Stimulated activated naive B cell treated with anti-CD40 and anti-IgM and Interleukin-4, amounts not matched to agents 10 μg/mL and 1 μg/mL and 100 μg/mL, for 72 hours (primary cell): ENCODE measurements around the gene P2RY12.
A peak's percentile ranks its signal among the peaks of the same experiment; 100 is the strongest.
"Not testable (repeated sequence)": the region's sequence is repeated elsewhere in the genome, so short reads cannot be mapped to it uniquely, and the experiment has no call there.

Experiments used
- ATAC-seq, 2 donors: fragments of 150-1000 bp; cut with Tn5 transposase; replicated peaks; 2 replicates each; pipeline ENCODE4 v1.10.0; 2021; ENCODE audit warnings: moderate library complexity in 1 of 2
- DNase-seq: peaks from one replicate; pipeline ENCODE4 v3.0.0; 2021
- H3K27ac Mint-ChIP-seq: one replicate; pipeline ENCODE4 v1.8.0; 2022; ENCODE audit warnings: mild to moderate bottlenecking, mixed read lengths
- H3K27me3 Mint-ChIP-seq, 2 donors: one replicate each; pipeline ENCODE4 v1.8.0; 2022; ENCODE audit warnings: mixed read lengths in 2 of 2
- H3K36me3 Mint-ChIP-seq, 2 donors: one replicate each; pipeline ENCODE4 v1.8.0; 2022; ENCODE audit warnings: mixed read lengths in 2 of 2, mild to moderate bottlenecking in 1 of 2
- H3K4me1 Mint-ChIP-seq, 2 donors: one replicate each; pipeline ENCODE4 v1.8.0; 2022; ENCODE audit warnings: mixed read lengths in 2 of 2, mild to moderate bottlenecking in 1 of 2
- H3K4me3 Mint-ChIP-seq, 2 donors: one replicate each; pipeline ENCODE4 v1.8.0; 2022; ENCODE audit warnings: mild to moderate bottlenecking in 2 of 2, mixed read lengths in 2 of 2, moderate library complexity in 1 of 2
- H3K9me3 Mint-ChIP-seq, 2 donors: one replicate each; pipeline ENCODE4 v1.8.0; 2022; ENCODE audit warnings: mixed read lengths in 2 of 2, mild to moderate bottlenecking in 1 of 2

P2RY12 gene

DNA sequence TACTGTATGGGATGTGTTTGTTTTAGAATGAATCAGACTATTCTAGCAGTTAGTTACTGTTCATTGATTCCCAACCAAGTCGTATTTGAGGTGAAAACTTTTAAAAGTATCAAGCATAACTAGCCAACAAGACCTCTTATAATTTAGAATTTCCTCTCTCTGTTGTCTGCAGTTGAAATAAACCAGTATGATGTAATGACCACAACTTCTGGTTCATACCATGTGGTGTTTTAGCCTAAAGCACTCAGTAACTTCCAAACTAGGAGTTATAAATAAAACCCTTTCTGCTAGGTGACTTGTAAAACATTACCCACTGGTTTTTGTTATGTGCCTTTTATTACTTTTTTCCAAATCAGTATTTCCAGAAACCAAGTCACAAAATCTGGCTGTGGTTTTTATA, 19.8 kb upstream of the P2RY12 start:
- no peaks in the 10 kb centered on the region for H3K36me3 Mint-ChIP-seq

DNA sequence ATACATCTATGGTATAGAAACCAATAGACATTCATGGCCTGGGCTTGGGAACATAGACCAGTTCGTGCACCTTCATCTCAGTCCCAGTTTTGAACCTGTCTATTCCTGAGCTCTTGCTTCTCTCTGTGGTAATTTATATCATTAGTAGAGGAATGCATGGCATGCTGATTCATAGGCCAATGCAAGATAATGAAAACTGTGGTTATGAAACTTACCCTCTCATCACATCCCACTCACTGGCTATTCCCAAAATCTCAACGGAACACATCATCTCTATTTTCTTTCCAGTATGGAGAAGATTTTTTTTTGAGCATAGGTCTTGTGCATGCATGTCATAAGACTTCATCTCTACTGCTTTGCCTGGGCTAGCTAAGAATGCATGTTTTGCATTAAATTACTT, 18.7 kb upstream of the P2RY12 start:
- no peak for DNase-seq
- H3K9me3 Mint-ChIP-seq = no peaks in the 10 kb centered on the region
- peaks cover 2 to 14% of the 10 kb centered on the region in 2 donors for H3K4me1 Mint-ChIP-seq
- ATAC-seq = no peak
- no peak overlapping the region for H3K27ac Mint-ChIP-seq
- H3K4me3 Mint-ChIP-seq = no peak overlapping the region
- H3K36me3 Mint-ChIP-seq = no peaks in the 10 kb centered on the region
- H3K27me3 Mint-ChIP-seq = no peaks in the 10 kb centered on the region

More for the DNA sequence above, 19.8 kb upstream of the P2RY12 start:
- H3K4me1 Mint-ChIP-seq = peaks cover 2 to 14% of the 10 kb centered on the region in 2 donors
- no peaks in the 10 kb centered on the region for H3K9me3 Mint-ChIP-seq
- ATAC-seq (no peak), DNase-seq (no peak)
- H3K27ac Mint-ChIP-seq = no peak overlapping the region
- H3K4me3 Mint-ChIP-seq = no peak overlapping the region
- no peaks in the 10 kb centered on the region for H3K27me3 Mint-ChIP-seq

- no peak for DNase-seq
- no peaks in the 10 kb centered on the region for H3K9me3 Mint-ChIP-seq
- ATAC-seq = no peak
- no peaks in the 10 kb centered on the region for H3K27me3 Mint-ChIP-seq
- peaks cover 2 to 15% of the 10 kb centered on the region in 2 donors for H3K4me1 Mint-ChIP-seq
- H3K27ac Mint-ChIP-seq = no peak overlapping the region
- H3K4me3 Mint-ChIP-seq = no peak overlapping the region
- no peaks in the 10 kb centered on the region for H3K36me3 Mint-ChIP-seq
Measured at GRCh38 chr3:151402349-151402748, 17.8 kb upstream of the P2RY12 start.

GRCh38 chr3:151400341-151400740, 15.8 kb upstream of the P2RY12 start:
- ATAC-seq (no peak), DNase-seq (no peak)
- no peaks in the 10 kb centered on the region for H3K9me3 Mint-ChIP-seq
- H3K4me1 Mint-ChIP-seq = peaks cover 5 to 23% of the 10 kb centered on the region in 2 donors
- H3K27ac Mint-ChIP-seq = no peak overlapping the region
- H3K4me3 Mint-ChIP-seq = no peak overlapping the region
- H3K36me3 Mint-ChIP-seq = no peaks in the 10 kb centered on the region
- H3K27me3 Mint-ChIP-seq = no peaks in the 10 kb centered on the region

GRCh38 chr3:151398895-151399294, 14.3 kb upstream of the P2RY12 start:
- ATAC-seq (peak in 1 of 2 donors; percentile 64), DNase-seq (no peak)
- H3K36me3 Mint-ChIP-seq = no peaks in the 10 kb centered on the region
- H3K4me3 Mint-ChIP-seq = no peak overlapping the region
- H3K4me1 Mint-ChIP-seq = peaks cover 5 to 23% of the 10 kb centered on the region in 2 donors
- no peaks in the 10 kb centered on the region for H3K27me3 Mint-ChIP-seq
- H3K27ac Mint-ChIP-seq = no peak overlapping the region
- no peaks in the 10 kb centered on the region for H3K9me3 Mint-ChIP-seq

- peaks cover 0 to 2% of the 10 kb centered on the region in 2 donors for H3K9me3 Mint-ChIP-seq
- H3K27me3 Mint-ChIP-seq = no peaks in the 10 kb centered on the region
- H3K4me3 Mint-ChIP-seq = no peak overlapping the region
- H3K36me3 Mint-ChIP-seq = no peaks in the 10 kb centered on the region
- H3K4me1 Mint-ChIP-seq = peaks cover 16 to 34% of the 10 kb centered on the region in 2 donors
- H3K27ac Mint-ChIP-seq = no peak overlapping the region
- DNase-seq (no peak), ATAC-seq (no peak)
Measured at GRCh38 chr3:151395806-151396205, 11.3 kb upstream of the P2RY12 start.

DNA sequence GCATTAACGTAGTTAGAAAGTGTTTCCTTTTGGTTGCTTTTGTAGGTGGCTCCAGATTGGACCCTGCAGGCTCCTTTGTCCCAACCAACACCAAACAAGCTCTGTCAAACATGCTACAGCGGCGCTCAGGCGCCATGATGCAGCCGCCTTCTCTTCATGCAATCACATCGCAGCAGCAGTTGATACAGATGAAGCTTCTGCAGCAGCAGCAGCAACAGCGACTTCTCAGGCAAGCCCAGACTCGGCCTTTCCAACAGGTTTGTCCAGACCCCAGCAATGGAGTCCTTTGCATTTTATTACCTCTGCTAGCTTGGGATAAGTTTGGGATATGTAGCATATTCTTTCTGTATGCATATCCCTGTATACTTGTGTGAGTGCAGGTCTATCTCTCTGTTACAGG, 10.1 kb upstream of the P2RY12 start:
- ATAC-seq (no peak), DNase-seq (no peak)
- Mint-ChIP-seq H3K4me1 (peaks cover 15 to 35% of the 10 kb centered on the region in 2 donors), H3K9me3 (peaks cover 0 to 2% of the 10 kb centered on the region in 2 donors), H3K36me3 (no peaks in the 10 kb centered on the region), H3K27ac (no peak overlapping the region), H3K27me3 (no peaks in the 10 kb centered on the region), H3K4me3 (no peak overlapping the region)

DNA sequence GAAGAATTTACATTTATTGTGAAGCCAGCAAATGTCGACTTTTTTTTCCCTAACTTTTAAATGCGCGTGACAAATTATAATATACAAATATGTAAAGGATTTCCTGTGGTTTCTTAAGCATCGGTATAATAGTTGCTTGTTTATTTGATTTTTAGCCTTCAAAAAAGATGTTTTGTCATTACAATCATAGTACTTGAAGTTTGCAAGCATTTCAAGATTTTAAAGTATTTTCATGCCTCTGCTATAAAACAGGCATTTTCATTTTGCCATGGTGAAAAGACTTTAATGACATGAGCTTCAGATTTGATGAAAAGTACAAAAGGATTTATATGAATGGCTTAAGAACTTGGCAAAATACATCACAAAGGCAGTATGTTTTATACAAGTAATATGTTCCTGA, 9.4 kb upstream of the P2RY12 start:
- DNase-seq = no peak
- ATAC-seq = no peak
- no peak overlapping the region for H3K27ac Mint-ChIP-seq
- H3K4me3 Mint-ChIP-seq = no peak overlapping the region
- peaks cover 0 to 3% of the 10 kb centered on the region in 2 donors for H3K36me3 Mint-ChIP-seq
- H3K4me1 Mint-ChIP-seq = peaks cover 19 to 39% of the 10 kb centered on the region in 2 donors
- H3K27me3 Mint-ChIP-seq = no peaks in the 10 kb centered on the region
- peaks cover 0 to 2% of the 10 kb centered on the region in 2 donors for H3K9me3 Mint-ChIP-seq

DNA sequence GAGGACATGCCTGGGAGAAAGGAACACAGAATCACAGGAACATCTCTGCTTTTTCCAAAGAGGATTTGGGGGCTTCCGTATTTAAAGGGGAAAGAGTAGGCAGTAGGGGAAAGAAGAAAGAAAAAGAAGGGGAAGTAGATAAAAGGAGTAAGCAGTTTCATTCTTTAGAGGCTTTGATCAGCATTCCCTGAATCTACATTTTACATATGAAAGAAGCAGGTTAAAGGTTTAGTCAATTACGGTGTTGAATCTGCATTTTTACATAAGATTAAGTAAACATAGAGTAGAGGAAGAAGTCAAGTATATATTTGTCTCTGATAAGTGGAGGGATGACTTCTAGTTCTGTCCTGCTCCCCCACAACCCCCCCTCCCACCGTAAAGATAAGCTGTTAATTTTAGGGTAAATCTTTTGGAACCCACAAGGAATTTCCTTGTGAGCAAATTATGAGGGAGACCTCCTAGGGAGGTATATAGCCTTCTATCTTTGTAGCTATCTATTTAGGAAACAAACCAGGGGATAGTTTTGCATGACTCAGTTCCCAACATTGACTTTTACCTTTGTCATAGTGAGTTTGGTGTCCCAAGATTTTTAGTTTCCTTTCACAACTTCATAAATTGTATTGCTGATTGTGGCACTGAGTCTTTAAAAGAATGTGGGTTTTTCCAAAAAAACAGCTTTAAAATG, 8.7 kb upstream of the P2RY12 start:
- peaks cover 19 to 41% of the 10 kb centered on the region in 2 donors for H3K4me1 Mint-ChIP-seq
- H3K27me3 Mint-ChIP-seq = no peaks in the 10 kb centered on the region
- ATAC-seq (no peak), DNase-seq (no peak)
- peaks cover 0 to 2% of the 10 kb centered on the region in 2 donors for H3K9me3 Mint-ChIP-seq
- H3K36me3 Mint-ChIP-seq = peaks cover 0 to 3% of the 10 kb centered on the region in 2 donors
- H3K4me3 Mint-ChIP-seq = no peak overlapping the region
- peak overlapping the region; percentile 0 for H3K27ac Mint-ChIP-seq

DNA sequence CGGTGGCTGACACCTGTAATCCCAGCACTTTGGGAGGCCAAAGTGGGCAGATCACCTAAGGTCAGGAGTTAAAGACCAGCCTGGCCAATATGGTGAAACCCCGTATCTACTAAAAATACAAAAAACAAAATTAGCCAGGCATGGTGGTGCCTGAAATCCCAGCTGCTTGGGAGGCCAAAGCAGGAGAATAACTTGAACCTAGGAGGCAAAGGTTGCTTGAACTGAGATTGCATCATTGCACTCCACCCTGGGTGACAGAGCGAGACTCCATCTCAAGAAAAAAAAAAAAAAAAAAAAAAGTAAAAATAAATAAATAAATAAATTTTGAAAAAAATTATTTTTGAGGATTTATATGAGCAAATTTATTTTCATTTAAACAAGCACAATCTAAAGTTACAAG, 7.6 kb upstream of the P2RY12 start:
- not testable (repeated sequence) for DNase-seq, H3K4me3 Mint-ChIP-seq, H3K9me3 Mint-ChIP-seq, H3K27ac Mint-ChIP-seq, H3K27me3 Mint-ChIP-seq, ATAC-seq, H3K36me3 Mint-ChIP-seq
- H3K4me1 Mint-ChIP-seq = peaks cover 26 to 47% of the 10 kb centered on the region in 2 donors

DNA sequence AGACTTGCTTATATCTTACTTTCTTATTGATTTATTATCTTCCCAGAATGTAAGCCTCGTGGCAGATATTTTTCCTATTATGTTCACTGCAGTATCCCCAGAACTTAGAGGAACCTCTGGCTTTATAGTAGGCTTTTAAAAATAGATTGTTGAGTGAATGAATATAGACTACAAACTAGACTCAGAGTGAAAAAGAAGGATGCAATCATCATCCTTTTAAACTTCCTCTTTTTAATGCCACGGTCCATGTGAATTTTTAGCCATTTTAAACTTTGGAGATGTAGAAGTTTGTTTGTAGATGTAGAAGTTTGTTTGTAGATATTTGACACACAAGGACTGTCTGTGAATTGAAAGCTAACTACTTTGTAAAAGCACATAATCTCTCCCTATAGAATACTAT, 7.2 kb upstream of the P2RY12 start:
- no peak for DNase-seq
- peak; percentile 69 to 75 for ATAC-seq
- H3K4me1 Mint-ChIP-seq = peaks cover 23 to 42% of the 10 kb centered on the region in 2 donors
- H3K9me3 Mint-ChIP-seq = peaks cover 0 to 4% of the 10 kb centered on the region in 2 donors
- H3K36me3 Mint-ChIP-seq = peaks cover 0 to 6% of the 10 kb centered on the region in 2 donors
- H3K27ac Mint-ChIP-seq = no peak overlapping the region
- H3K4me3 Mint-ChIP-seq = no peak overlapping the region
- no peaks in the 10 kb centered on the region for H3K27me3 Mint-ChIP-seq

DNA sequence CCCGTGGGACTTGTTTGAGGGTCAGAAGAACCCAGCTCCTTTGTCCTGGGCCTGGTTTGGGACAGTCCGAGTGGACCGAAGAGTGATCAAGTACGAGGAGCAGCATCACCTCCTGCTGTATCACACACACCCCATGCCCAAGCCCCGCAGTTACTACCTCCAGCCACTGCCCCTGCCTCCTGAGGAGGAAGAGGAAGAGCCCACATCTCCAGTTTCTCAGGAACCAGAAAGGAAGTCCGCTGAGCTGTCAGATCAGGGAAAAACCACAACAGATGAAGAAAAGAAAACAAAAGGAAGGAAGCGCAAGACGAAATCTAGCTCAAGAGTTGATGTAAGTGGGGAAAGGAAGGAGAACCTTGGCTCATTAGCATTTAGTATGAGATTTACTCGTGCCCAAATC, 3.3 kb upstream of the P2RY12 start:
- Mint-ChIP-seq H3K4me3 (peak overlapping the region; percentile 63 to 70), H3K27me3 (no peaks in the 10 kb centered on the region), H3K9me3 (peaks cover 0 to 2% of the 10 kb centered on the region in 2 donors), H3K36me3 (peaks cover 0 to 6% of the 10 kb centered on the region in 2 donors), H3K27ac (peak overlapping the region; percentile 95), H3K4me1 (peaks cover 33 to 64% of the 10 kb centered on the region in 2 donors)
- no peak for DNase-seq
- ATAC-seq = no peak

- ATAC-seq (no peak), DNase-seq (no peak)
- Mint-ChIP-seq H3K4me1 (peaks cover 35 to 67% of the 10 kb centered on the region in 2 donors), H3K27ac (peak overlapping the region; percentile 95), H3K9me3 (peaks cover 0 to 2% of the 10 kb centered on the region in 2 donors), H3K27me3 (no peaks in the 10 kb centered on the region), H3K36me3 (peaks cover 0 to 6% of the 10 kb centered on the region in 2 donors), H3K4me3 (peak overlapping the region; percentile 63 to 70)
Measured at GRCh38 chr3:151387432-151387831, 2.9 kb upstream of the P2RY12 start.

GRCh38 chr3:151386056-151386455, 1.5 kb upstream of the P2RY12 start:
- DNase-seq = no peak
- H3K4me1 Mint-ChIP-seq = peaks cover 37 to 67% of the 10 kb centered on the region in 2 donors
- H3K27me3 Mint-ChIP-seq = no peaks in the 10 kb centered on the region

DNA sequence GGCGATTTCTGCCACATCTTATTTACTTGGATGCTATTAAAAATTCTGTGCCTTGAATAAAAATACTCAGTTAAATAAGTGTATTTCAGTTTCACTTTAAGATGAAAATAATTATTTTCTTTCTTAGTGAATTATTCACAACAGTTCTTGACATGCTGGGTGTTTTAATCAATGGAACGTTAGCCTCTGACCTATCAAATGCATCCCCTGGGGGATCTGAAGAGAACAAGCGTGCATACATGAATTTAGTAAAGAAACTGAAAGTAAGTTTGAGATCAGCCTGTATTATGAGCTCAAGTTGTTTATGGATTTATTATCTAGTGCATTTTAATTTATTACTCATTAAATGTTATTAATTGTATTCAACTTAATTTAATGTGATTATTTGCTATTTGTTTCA, 597 bp downstream of the P2RY12 start:
- no peaks in the 10 kb centered on the region for H3K27me3 Mint-ChIP-seq
- peak overlapping the region; percentile 36 to 52 for H3K4me3 Mint-ChIP-seq
- H3K36me3 Mint-ChIP-seq = peaks cover 8 to 11% of the 10 kb centered on the region in 2 donors
- DNase-seq (no peak), ATAC-seq (peak; percentile 28 to 45)
- H3K4me1 Mint-ChIP-seq = peaks cover 33 to 55% of the 10 kb centered on the region in 2 donors
- H3K27ac Mint-ChIP-seq = peak overlapping the region; percentile 65
- H3K9me3 Mint-ChIP-seq = peaks cover 0 to 2% of the 10 kb centered on the region in 2 donors

More at GRCh38 chr3:151386056-151386455, 1.5 kb upstream of the P2RY12 start:
- Mint-ChIP-seq H3K27ac (peak overlapping the region; percentile 56), H3K9me3 (peaks cover 0 to 2% of the 10 kb centered on the region in 2 donors), H3K36me3 (peaks cover 8 to 14% of the 10 kb centered on the region in 2 donors), H3K4me3 (no peak overlapping the region)
- ATAC-seq = no peak
